Epithelial cell of esophagus (primary cell): Measurements from ENCODE around the gene HSD11B1.
A peak's percentile ranks its signal among the peaks of the same experiment; 100 is the strongest.

ENCODE experiments used
- DNase-seq: peaks from one replicate; pipeline ENCODE4 v3.0.0; 2010; ENCODE audit warnings: low read depth
- H3K4me3 ChIP-seq: 2 replicates; pipeline ENCODE4 v1.5.1; 2011; ENCODE audit warnings: mild to moderate bottlenecking, low read length, control low read depth
- TF ChIP-seq, protein P1 (sequence below): IDR thresholded peaks from 2 replicates; pipeline ENCODE4 v1.5.1; 2011; ENCODE audit warnings: low read depth, mild to moderate bottlenecking, low read length, control low read depth, inconsistent platforms; ENCODE audit not compliant: insufficient read depth; ENCODE audit errors: missing control alignments

The HSD11B1 gene

GRCh38 chr1:209710847-209711246 lies 6.2 kb downstream of the HSD11B1 start:
- H3K4me3 ChIP-seq: no peak overlapping the region
- TF ChIP-seq, protein P1, sequence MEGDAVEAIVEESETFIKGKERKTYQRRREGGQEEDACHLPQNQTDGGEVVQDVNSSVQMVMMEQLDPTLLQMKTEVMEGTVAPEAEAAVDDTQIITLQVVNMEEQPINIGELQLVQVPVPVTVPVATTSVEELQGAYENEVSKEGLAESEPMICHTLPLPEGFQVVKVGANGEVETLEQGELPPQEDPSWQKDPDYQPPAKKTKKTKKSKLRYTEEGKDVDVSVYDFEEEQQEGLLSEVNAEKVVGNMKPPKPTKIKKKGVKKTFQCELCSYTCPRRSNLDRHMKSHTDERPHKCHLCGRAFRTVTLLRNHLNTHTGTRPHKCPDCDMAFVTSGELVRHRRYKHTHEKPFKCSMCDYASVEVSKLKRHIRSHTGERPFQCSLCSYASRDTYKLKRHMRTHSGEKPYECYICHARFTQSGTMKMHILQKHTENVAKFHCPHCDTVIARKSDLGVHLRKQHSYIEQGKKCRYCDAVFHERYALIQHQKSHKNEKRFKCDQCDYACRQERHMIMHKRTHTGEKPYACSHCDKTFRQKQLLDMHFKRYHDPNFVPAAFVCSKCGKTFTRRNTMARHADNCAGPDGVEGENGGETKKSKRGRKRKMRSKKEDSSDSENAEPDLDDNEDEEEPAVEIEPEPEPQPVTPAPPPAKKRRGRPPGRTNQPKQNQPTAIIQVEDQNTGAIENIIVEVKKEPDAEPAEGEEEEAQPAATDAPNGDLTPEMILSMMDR: no peak
- peak; percentile 62 for DNase-seq

DNA sequence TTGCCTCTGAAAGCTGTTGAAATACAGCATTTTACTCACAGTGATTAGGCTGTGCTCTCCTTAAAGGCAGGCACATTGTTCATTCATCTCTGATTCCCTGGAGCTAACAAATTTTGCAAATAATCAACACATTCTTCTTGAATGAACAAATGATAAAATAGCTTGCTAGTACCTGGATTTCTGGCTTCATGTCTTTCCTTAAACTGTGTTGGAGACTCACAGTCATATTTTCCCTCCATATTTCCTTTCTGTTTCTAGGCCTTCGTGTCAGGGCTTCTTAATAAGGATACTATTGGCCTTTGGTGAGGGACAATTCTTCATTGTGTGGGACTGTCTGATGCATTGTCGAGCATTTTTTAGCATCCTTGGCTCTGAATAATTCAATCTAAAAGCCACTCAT lies 9.7 kb downstream of the HSD11B1 start:
- TF ChIP-seq, protein P1: no peak
- no peak overlapping the region for H3K4me3 ChIP-seq
- DNase-seq: no peak

- TF ChIP-seq, protein P1: no peak
- peak; percentile 69 for DNase-seq
- H3K4me3 ChIP-seq: no peak overlapping the region
Measured at GRCh38 chr1:209715314-209715713, 10.7 kb downstream of the HSD11B1 start.

DNA sequence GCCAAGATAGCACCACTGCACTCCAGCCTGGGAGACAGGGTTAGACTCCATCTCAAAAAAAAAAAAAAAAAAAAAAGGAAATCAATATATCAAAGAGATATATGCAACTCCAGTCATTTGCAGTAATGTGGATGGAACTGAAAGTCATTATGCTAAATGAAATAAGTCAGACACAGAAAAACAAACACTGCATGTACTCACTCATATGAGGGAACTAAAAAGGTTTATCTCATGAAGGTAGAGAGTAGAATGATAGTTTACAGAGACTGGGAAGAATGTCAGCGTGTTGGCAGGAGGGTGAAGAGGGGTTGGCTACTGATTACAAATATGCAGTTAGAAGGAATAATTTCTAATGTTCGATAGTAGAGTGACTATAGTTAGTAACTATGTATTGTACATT lies 13.2 kb downstream of the HSD11B1 start:
- DNase-seq: no peak
- TF ChIP-seq, protein P1: no peak

DNA sequence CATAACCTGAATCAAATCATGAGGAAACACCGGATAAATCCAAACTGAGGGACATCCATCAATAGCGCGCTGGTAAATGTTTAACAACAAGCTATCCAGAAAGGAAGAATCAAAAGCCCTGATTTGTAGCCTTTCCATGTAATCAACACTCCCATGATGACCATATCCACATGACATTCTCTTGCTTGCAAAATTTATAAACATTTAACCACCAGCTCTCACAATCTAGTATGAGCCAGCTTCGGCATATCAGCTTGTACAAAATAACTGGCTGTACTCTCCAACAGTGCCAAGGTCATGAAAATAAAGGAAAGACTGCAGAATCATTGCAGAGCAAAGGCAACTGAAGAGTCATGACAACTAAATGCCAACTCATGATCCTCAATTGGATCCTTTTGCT lies 15.7 kb downstream of the HSD11B1 start:
- DNase-seq: no peak
- TF ChIP-seq, protein P1: no peak
- no peak overlapping the region for H3K4me3 ChIP-seq

More for the DNA sequence above, 13.2 kb downstream of the HSD11B1 start:
- no peak overlapping the region for H3K4me3 ChIP-seq

GRCh38 chr1:209720826-209721225 lies 16.2 kb downstream of the HSD11B1 start:
- no peak overlapping the region for H3K4me3 ChIP-seq
- no peak for DNase-seq
- TF ChIP-seq, protein P1: no peak

- DNase-seq: no peak
- no peak overlapping the region for H3K4me3 ChIP-seq
- TF ChIP-seq, protein P1: no peak
Measured at GRCh38 chr1:209721323-209721722, 16.7 kb downstream of the HSD11B1 start.
